Keratinocyte (primary cell): Measurements from ENCODE around the gene CREB3L2. TPM values are rescaled to one million over a fixed set of nuclear protein-coding genes. Genes with fewer than 3 reads are reported as not detected.

Experiments
- DNase-seq: peaks from one replicate; pipeline ENCODE4 v3.0.0-alpha.2; 2011; ENCODE audit warnings: low read depth, missing footprints, low spot score
- FAIRE-seq: peaks from 2 replicates; lab custom pipeline; 2011; peaks lifted over from hg19 to GRCh38; lab: Jason Lieb, UNC
- H2AFZ ChIP-seq: 2 replicates; pipeline ENCODE4 v1.6.0; 2012; ENCODE audit warnings: low read length, control low read depth, inconsistent platforms; ENCODE audit not compliant: control insufficient read depth
- H3K27ac ChIP-seq: 2 replicates; pipeline ENCODE4 v1.5.1; 2011; ENCODE audit warnings: low read length; ENCODE audit not compliant: control insufficient read depth, insufficient read depth
- H3K27me3 ChIP-seq: 3 replicates; pipeline ENCODE4 v1.6.0; 2011; ENCODE audit warnings: low read length; ENCODE audit not compliant: control insufficient read depth, insufficient read depth; ENCODE audit errors: extremely low read depth
- H3K36me3 ChIP-seq, 2 experiments: 2 replicates in 1 of 2; 3 replicates in 1 of 2; pipeline ENCODE4 v1.5.1; 2011; ENCODE audit warnings: low read length in 2 of 2, mild to moderate bottlenecking in 1 of 2; ENCODE audit not compliant: control insufficient read depth in 2 of 2, insufficient read depth in 2 of 2; ENCODE audit errors: extremely low read depth in 1 of 2
- H3K4me1 ChIP-seq: 3 replicates; pipeline ENCODE4 v1.5.1; 2011; ENCODE audit warnings: low read length; ENCODE audit not compliant: control insufficient read depth, insufficient read depth; ENCODE audit errors: extremely low read depth
- H3K4me2 ChIP-seq: 3 replicates; pipeline ENCODE4 v1.6.0; 2011; ENCODE audit warnings: low read depth, low read length; ENCODE audit not compliant: control insufficient read depth, insufficient read depth; ENCODE audit errors: extremely low read depth
- H3K4me3 ChIP-seq, 3 experiments: fragments of 200-600 bp in 1 of 3; sonication (generic) in 1 of 3; 2 replicates in 2 of 3; 3 replicates in 1 of 3; pipeline ENCODE4 v1.5.1; 2011 to 2016; ENCODE audit warnings: low read length in 3 of 3, mild to moderate bottlenecking in 3 of 3, control low read depth in 2 of 3, inconsistent platforms in 1 of 3, low read depth in 1 of 3, mixed read lengths in 1 of 3, mixed run types in 1 of 3, moderate library complexity in 1 of 3; ENCODE audit not compliant: control insufficient read depth in 2 of 3, insufficient read depth in 2 of 3; ENCODE audit errors: extremely low read depth in 1 of 3
- H3K79me2 ChIP-seq: 2 replicates; pipeline ENCODE4 v1.6.0; 2012; ENCODE audit warnings: low read length; ENCODE audit not compliant: control insufficient read depth, insufficient read depth
- H3K9ac ChIP-seq: 3 replicates; pipeline ENCODE4 v1.6.0; 2011; ENCODE audit warnings: low read length; ENCODE audit not compliant: control insufficient read depth, insufficient read depth; ENCODE audit errors: extremely low read depth
- H3K9me1 ChIP-seq: 3 replicates; pipeline ENCODE4 v1.6.0; 2011; ENCODE audit warnings: low read length; ENCODE audit not compliant: control insufficient read depth, insufficient read depth; ENCODE audit errors: extremely low read depth
- H3K9me3 ChIP-seq: 2 replicates; pipeline ENCODE4 v1.5.1; 2012; ENCODE audit warnings: low read depth, low read length; ENCODE audit not compliant: control insufficient read depth
- H4K20me1 ChIP-seq: 3 replicates; pipeline ENCODE4 v1.6.0; 2011; ENCODE audit warnings: low read length; ENCODE audit not compliant: control insufficient read depth, insufficient read depth; ENCODE audit errors: extremely low read depth
- CTCF ChIP-seq, 3 experiments: IDR thresholded peaks in 1 of 3; conservative IDR thresholded peaks in 1 of 3; optimal IDR thresholded peaks in 1 of 3; 2 replicates in 2 of 3; 3 replicates in 1 of 3; pipeline versions ENCODE3 to v1.5.1; 2011; ENCODE audit warnings: low read length in 3 of 3, mild to moderate bottlenecking in 3 of 3, moderate library complexity in 2 of 3, control low read depth in 1 of 3, inconsistent platforms in 1 of 3; ENCODE audit not compliant: insufficient read depth in 2 of 3; ENCODE audit errors: extremely low read depth in 1 of 3
- EZH2 ChIP-seq: IDR thresholded peaks from one replicate; pipeline ENCODE4 v1.6.1; 2012; ENCODE audit warnings: inconsistent platforms, mild to moderate bottlenecking, low read length, moderate library complexity
- dilution Hi-C: fragments of 300-500 bp; cut with MboI; formaldehyde crosslinking; loops from one replicate; pipeline ENCODE4 v1.7.0; 2020; ENCODE audit warnings: low sequenced_read_pairs; ENCODE audit not compliant: extremely low pct_ligation_motif_present
- polyA plus RNA-seq, 5 experiments: library from polyadenylated mRNA; depleted of rRNA in 3 of 5; stranded (reverse) in 3 of 5; stranded (forward) in 1 of 5; unstranded in 1 of 5; fragments of >200 nt; gene quantifications; 1 replicate in 1 of 5; 2 replicates in 3 of 5; 3 replicates in 1 of 5; pipeline versions ENCODE4 v1.2.1 to v1.2.3, GENCODE V29; 2011 to 2012; ENCODE audit warnings: missing spikeins in 2 of 5, low read depth in 1 of 5, low replicate concordance in 1 of 5

The CREB3L2 gene
- polyA plus RNA-seq, 1 donor (not counting 4 experiments of a cell fraction or from before 2014, with no cell fraction given) = 12.8 TPM

GRCh38 chr7:138032770-138033169 is 30.9 kb upstream of the CREB3L2 start:
- no peaks in the 10 kb centered on the region for H3K4me1 ChIP-seq
- H3K9ac ChIP-seq = no peak overlapping the region
- no peaks in the 10 kb centered on the region for H3K36me3 ChIP-seq
- TF ChIP-seq EZH2 (no peak), CTCF (optimal IDR thresholded peaks at IDR 0.05 in 1 of 3, IDR thresholded peaks at IDR 0.05 in 1 of 3, conservative IDR thresholded peaks at IDR 0.05 in 1 of 3; ENCODE audit: extremely low read depth in 1 of 3, insufficient read depth in 2 of 3, low read length in 3 of 3) (no peak)
- no peak overlapping the region for H2AFZ ChIP-seq
- dilution Hi-C loops = no loop called here
- no peaks in the 10 kb centered on the region for H3K79me2 ChIP-seq
- H4K20me1 ChIP-seq = no peaks in the 10 kb centered on the region
- no peaks in the 10 kb centered on the region for H3K27me3 ChIP-seq
- no peak overlapping the region for H3K27ac ChIP-seq
- FAIRE-seq (no peak), DNase-seq (no peak)
- no peaks in the 10 kb centered on the region for H3K9me3 ChIP-seq
- H3K4me3 ChIP-seq = no peak overlapping the region
- H3K4me2 ChIP-seq = no peak overlapping the region
- H3K9me1 ChIP-seq = no peaks in the 10 kb centered on the region

GRCh38 chr7:138032186-138032585 is 30.3 kb upstream of the CREB3L2 start:
- H3K27ac ChIP-seq = no peak overlapping the region
- H3K4me2 ChIP-seq = no peak overlapping the region
- DNase-seq = no peak
- no peaks in the 10 kb centered on the region for H3K27me3 ChIP-seq
- H3K9ac ChIP-seq = no peak overlapping the region
- H3K4me3 ChIP-seq = no peak overlapping the region
- H4K20me1 ChIP-seq = no peaks in the 10 kb centered on the region
- no peaks in the 10 kb centered on the region for H3K79me2 ChIP-seq
- TF ChIP-seq CTCF (optimal IDR thresholded peaks at IDR 0.05 in 1 of 3, IDR thresholded peaks at IDR 0.05 in 1 of 3, conservative IDR thresholded peaks at IDR 0.05 in 1 of 3; ENCODE audit: extremely low read depth in 1 of 3, insufficient read depth in 2 of 3, low read length in 3 of 3) (no peak), EZH2 (no peak)
- no peaks in the 10 kb centered on the region for H3K9me1 ChIP-seq
- dilution Hi-C loops = no loop called here
- H3K9me3 ChIP-seq = no peaks in the 10 kb centered on the region
- FAIRE-seq = no peak
- no peaks in the 10 kb centered on the region for H3K36me3 ChIP-seq
- no peak overlapping the region for H2AFZ ChIP-seq
- H3K4me1 ChIP-seq = no peaks in the 10 kb centered on the region
